Right atrium auricular region (tissue), 2 donors: Measurements from ENCODE around the gene AOC3. TPM values are rescaled to one million over a fixed set of nuclear protein-coding genes. Genes with fewer than 3 reads are reported as not detected.
"Not testable (repeated sequence)": the region's sequence is repeated elsewhere in the genome, so short reads cannot be mapped to it uniquely, and the experiment has no call there.

Experiments
- DNase-seq: peaks from one replicate; pipeline ENCODE4 v3.0.0-alpha.2; 2019; ENCODE audit warnings: low spot score
- H3K27ac ChIP-seq, 2 donors: fragments of 200-600 bp; sonication (generic); 1 replicate in 1 of 2; 2 replicates in 1 of 2; pipeline ENCODE4 v1.5.1; 2016 to 2019
- H3K27me3 ChIP-seq, 2 donors: fragments of 200-600 bp; sonication (generic); one replicate each; pipeline versions ENCODE4 v1.5.1 to v1.6.0; 2017 to 2019
- H3K36me3 ChIP-seq: fragments of 200-600 bp; sonication (generic); one replicate; pipeline ENCODE4 v1.5.1; 2016
- H3K4me1 ChIP-seq, 2 donors: fragments of 200-600 bp; sonication (generic); one replicate each; pipeline versions ENCODE4 v1.5.1 to v1.6.0; 2017 to 2019
- H3K4me3 ChIP-seq, 2 donors: fragments of 200-600 bp; sonication (generic); 1 replicate in 1 of 2; 2 replicates in 1 of 2; pipeline ENCODE4 v1.5.1; 2017 to 2019; ENCODE audit warnings: mild to moderate bottlenecking in 1 of 2, moderate library complexity in 1 of 2
- H3K9me3 ChIP-seq, 2 donors: fragments of 200-600 bp; sonication (generic); one replicate each; pipeline ENCODE4 v1.5.1; 2019
- CTCF ChIP-seq, 2 donors: fragments of 200-600 bp; sonication (generic); IDR thresholded peaks; one replicate each; pipeline ENCODE4 v1.5.1; 2019; ENCODE audit warnings: antibody characterized with exemption in 2 of 2
- total RNA-seq, 2 donors: library from RNA; depleted of rRNA; stranded (reverse); fragments of >200 nt; gene quantifications; one replicate each; pipeline ENCODE4 v1.1.0, GENCODE V29; 2016

The AOC3 gene
- total RNA-seq, 2 donors from 2014 or later = 7.8 to 10.3 TPM

- no peak overlapping the region for H3K27ac ChIP-seq
- no peaks in the 10 kb centered on the region for H3K9me3 ChIP-seq
- peaks cover 0 to 14% of the 10 kb centered on the region in 2 donors for H3K4me1 ChIP-seq
- DNase-seq = no peak
- peak overlapping the region in 1 of 2 donors; percentile 42 for H3K4me3 ChIP-seq
- H3K36me3 ChIP-seq = no peaks in the 10 kb centered on the region
- H3K27me3 ChIP-seq = no peaks in the 10 kb centered on the region
- no peak for TF ChIP-seq CTCF (IDR thresholded peaks at IDR 0.05)
Measured at GRCh38 chr17:42853968-42854790, 3.2 kb downstream of the AOC3 start.

GRCh38 chr17:42855048-42855596, 4.1 kb downstream of the AOC3 start:
- H3K9me3 ChIP-seq = no peaks in the 10 kb centered on the region
- DNase-seq = no peak
- no peaks in the 10 kb centered on the region for H3K36me3 ChIP-seq
- H3K4me1 ChIP-seq = peaks cover 0 to 7% of the 10 kb centered on the region in 2 donors
- no peak overlapping the region for H3K4me3 ChIP-seq
- no peaks in the 10 kb centered on the region for H3K27me3 ChIP-seq
- TF ChIP-seq CTCF (IDR thresholded peaks at IDR 0.05) = no peak
- H3K27ac ChIP-seq = no peak overlapping the region

GRCh38 chr17:42856093-42856492, 5.1 kb downstream of the AOC3 start:
- not testable (repeated sequence) for H3K4me1 ChIP-seq, H3K27ac ChIP-seq, H3K27me3 ChIP-seq, H3K4me3 ChIP-seq, H3K36me3 ChIP-seq, H3K9me3 ChIP-seq, DNase-seq

GRCh38 chr17:42856516-42856915, 5.5 kb downstream of the AOC3 start:
- not testable (repeated sequence) for H3K27me3 ChIP-seq, H3K27ac ChIP-seq, DNase-seq, H3K4me1 ChIP-seq, H3K4me3 ChIP-seq, H3K9me3 ChIP-seq, H3K36me3 ChIP-seq

GRCh38 chr17:42857389-42857788, 6.4 kb downstream of the AOC3 start:
- Histone ChIP-seq H3K27ac (no peak overlapping the region), H3K4me1 (no peaks in the 10 kb centered on the region)
- no peak for DNase-seq

GRCh38 chr17:42865638-42866094, 14.7 kb downstream of the AOC3 start:
- Histone ChIP-seq H3K9me3 (peaks cover 0 to 3% of the 10 kb centered on the region in 2 donors), H3K27ac (no peak overlapping the region), H3K27me3 (no peaks in the 10 kb centered on the region), H3K36me3 (no peaks in the 10 kb centered on the region), H3K4me1 (no peaks in the 10 kb centered on the region), H3K4me3 (no peak overlapping the region)
- DNase-seq = no peak
- no peak for TF ChIP-seq CTCF (IDR thresholded peaks at IDR 0.05)

More at GRCh38 chr17:42857389-42857788, 6.4 kb downstream of the AOC3 start:
- H3K9me3 ChIP-seq = no peaks in the 10 kb centered on the region
- H3K27me3 ChIP-seq = no peaks in the 10 kb centered on the region
- TF ChIP-seq CTCF (IDR thresholded peaks at IDR 0.05) = no peak
- no peak overlapping the region for H3K4me3 ChIP-seq
- H3K36me3 ChIP-seq = no peaks in the 10 kb centered on the region
